KMS-11 (cell line): ENCODE data around the gene ID3.

Experiments used
- H2AFZ ChIP-seq: fragments of 200-600 bp; sonication (generic); 2 replicates; pipeline ENCODE4 v1.6.1; 2016; ENCODE audit warnings: antibody characterized with exemption, mixed run types, low read depth
- H3K27ac ChIP-seq: fragments of 200-600 bp; sonication (generic); 2 replicates; pipeline ENCODE4 v1.6.1; 2016; ENCODE audit warnings: mild to moderate bottlenecking, mixed run types
- H3K27me3 ChIP-seq: fragments of 200-600 bp; sonication (generic); 2 replicates; pipeline ENCODE4 v1.6.1; 2017; ENCODE audit warnings: mild to moderate bottlenecking, low read depth, mixed run types, moderate library complexity; ENCODE audit not compliant: insufficient read depth
- H3K36me3 ChIP-seq: fragments of 200-600 bp; sonication (generic); 2 replicates; pipeline ENCODE4 v1.6.1; 2017; ENCODE audit warnings: mild to moderate bottlenecking, mixed run types; ENCODE audit not compliant: insufficient read depth
- H3K4me1 ChIP-seq: fragments of 200-600 bp; sonication (generic); 2 replicates; pipeline ENCODE4 v1.6.1; 2016; ENCODE audit warnings: mild to moderate bottlenecking, low read depth, mixed run types; ENCODE audit not compliant: poor library complexity, severe bottlenecking
- H3K4me2 ChIP-seq: fragments of 200-600 bp; sonication (generic); 2 replicates; pipeline ENCODE4 v1.7.0; 2016; ENCODE audit warnings: mild to moderate bottlenecking, mixed run types
- H3K4me3 ChIP-seq: fragments of 200-600 bp; sonication (generic); IDR thresholded peaks from 2 replicates; pipeline ENCODE4 v1.6.1; 2017; ENCODE audit warnings: low read depth, low read length, mixed read lengths; ENCODE audit not compliant: insufficient read depth
- H3K79me2 ChIP-seq: fragments of 200-600 bp; sonication (generic); 2 replicates; pipeline ENCODE4 v1.6.1; 2016; ENCODE audit warnings: low read depth, mixed run types; ENCODE audit not compliant: insufficient read depth
- H3K9ac ChIP-seq: fragments of 200-600 bp; sonication (generic); 2 replicates; pipeline ENCODE4 v1.6.1; 2016; ENCODE audit warnings: mild to moderate bottlenecking, mixed run types
- H4K20me1 ChIP-seq: fragments of 200-600 bp; sonication (generic); 2 replicates; pipeline ENCODE4 v1.6.1; 2016; ENCODE audit warnings: mild to moderate bottlenecking, mixed run types; ENCODE audit not compliant: insufficient read depth
- TF ChIP-seq, protein P1 (sequence below): fragments of 200-600 bp; sonication (generic); conservative IDR thresholded peaks from 2 replicates; pipeline ENCODE4 v1.6.1; 2017; ENCODE audit warnings: low read depth, mild to moderate bottlenecking, antibody characterized with exemption, low read length, moderate library complexity, mixed read lengths

Gene ID3

DNA sequence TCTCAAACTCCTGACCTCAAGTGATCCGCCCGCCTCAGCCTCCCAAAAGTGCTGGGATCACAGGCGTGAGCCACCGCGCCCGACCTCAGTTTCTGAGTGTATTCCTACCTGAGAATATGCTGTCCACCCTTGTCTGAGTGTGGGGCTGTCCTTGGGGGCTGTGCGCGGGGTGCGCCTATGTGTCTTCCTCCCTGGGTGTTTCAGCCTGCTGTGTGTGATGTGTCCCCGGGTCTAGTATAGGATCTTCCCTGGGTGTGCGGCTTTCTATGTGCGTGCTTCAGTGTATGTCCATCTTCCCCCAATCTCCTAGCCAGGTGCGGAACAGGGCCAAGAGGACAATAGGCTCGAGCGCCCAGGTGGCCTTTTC lies 8.3 kb upstream of the ID3 start:
- H3K27me3 ChIP-seq: peaks cover 6% of the 10 kb centered on the region; the same call in 1 of the 2 replicates
- H4K20me1 ChIP-seq: no peaks in the 10 kb centered on the region
- TF ChIP-seq, protein P1, sequence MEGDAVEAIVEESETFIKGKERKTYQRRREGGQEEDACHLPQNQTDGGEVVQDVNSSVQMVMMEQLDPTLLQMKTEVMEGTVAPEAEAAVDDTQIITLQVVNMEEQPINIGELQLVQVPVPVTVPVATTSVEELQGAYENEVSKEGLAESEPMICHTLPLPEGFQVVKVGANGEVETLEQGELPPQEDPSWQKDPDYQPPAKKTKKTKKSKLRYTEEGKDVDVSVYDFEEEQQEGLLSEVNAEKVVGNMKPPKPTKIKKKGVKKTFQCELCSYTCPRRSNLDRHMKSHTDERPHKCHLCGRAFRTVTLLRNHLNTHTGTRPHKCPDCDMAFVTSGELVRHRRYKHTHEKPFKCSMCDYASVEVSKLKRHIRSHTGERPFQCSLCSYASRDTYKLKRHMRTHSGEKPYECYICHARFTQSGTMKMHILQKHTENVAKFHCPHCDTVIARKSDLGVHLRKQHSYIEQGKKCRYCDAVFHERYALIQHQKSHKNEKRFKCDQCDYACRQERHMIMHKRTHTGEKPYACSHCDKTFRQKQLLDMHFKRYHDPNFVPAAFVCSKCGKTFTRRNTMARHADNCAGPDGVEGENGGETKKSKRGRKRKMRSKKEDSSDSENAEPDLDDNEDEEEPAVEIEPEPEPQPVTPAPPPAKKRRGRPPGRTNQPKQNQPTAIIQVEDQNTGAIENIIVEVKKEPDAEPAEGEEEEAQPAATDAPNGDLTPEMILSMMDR: no peak
- H3K27ac ChIP-seq: no peak overlapping the region
- H3K4me2 ChIP-seq: no peak overlapping the region
- no peaks in the 10 kb centered on the region for H3K79me2 ChIP-seq
- H3K9ac ChIP-seq: no peak overlapping the region
- H3K4me1 ChIP-seq: peaks cover 7% of the 10 kb centered on the region
- H3K36me3 ChIP-seq: no peaks in the 10 kb centered on the region
- H3K4me3 ChIP-seq: no peak overlapping the region
- no peak overlapping the region for H2AFZ ChIP-seq

DNA sequence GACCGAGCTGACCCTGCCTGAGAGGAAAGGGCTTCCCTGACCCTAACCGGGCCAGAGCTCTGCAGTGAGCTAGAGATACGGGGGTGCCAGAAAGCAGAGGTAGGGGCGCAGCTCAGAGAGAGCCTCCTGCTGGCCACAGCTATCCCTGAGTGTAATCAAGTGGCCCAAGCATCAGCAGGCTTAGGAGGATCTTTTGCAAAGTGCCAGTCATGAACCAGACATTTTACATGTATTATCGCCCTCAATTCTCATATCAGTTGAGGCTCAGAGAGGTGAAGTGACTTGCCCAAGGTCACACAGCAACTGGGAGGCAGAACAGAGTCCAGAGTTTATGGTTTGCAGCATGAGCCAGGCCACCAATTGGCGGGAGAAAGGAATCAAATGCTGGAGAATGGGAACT lies 7.0 kb upstream of the ID3 start:
- H3K79me2 ChIP-seq: no peaks in the 10 kb centered on the region
- H3K4me1 ChIP-seq: peaks cover 8% of the 10 kb centered on the region
- H3K4me2 ChIP-seq: no peak overlapping the region
- H3K36me3 ChIP-seq: no peaks in the 10 kb centered on the region
- H3K27ac ChIP-seq: no peak overlapping the region
- H3K27me3 ChIP-seq: peaks cover 10% of the 10 kb centered on the region; the same call in 1 of the 2 replicates
- H2AFZ ChIP-seq: no peak overlapping the region
- no peak overlapping the region for H3K9ac ChIP-seq
- TF ChIP-seq, protein P1: no peak
- no peak overlapping the region for H3K4me3 ChIP-seq
- H4K20me1 ChIP-seq: no peaks in the 10 kb centered on the region

DNA sequence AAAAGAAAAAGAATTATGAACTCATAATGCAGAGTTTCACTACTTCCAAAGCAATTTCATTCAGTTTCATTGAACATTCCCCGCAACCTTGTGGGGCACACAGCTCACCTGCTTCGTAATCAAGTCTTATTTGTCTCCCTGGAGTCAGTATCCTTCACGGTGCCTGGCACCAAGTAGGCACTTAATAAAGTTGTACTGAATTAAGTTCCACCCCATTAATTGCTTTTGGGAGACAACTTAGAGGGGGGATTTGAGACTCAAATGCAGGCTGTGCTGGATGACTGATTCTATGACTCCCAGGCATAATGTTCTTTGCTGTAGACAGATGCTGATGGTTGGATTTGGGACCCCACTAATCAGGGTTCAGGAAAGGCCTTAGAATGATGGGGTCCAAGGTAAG lies 6.5 kb upstream of the ID3 start:
- Histone ChIP-seq H3K4me1 (peaks cover 8% of the 10 kb centered on the region), H3K9ac (no peak overlapping the region), H3K27ac (no peak overlapping the region)

DNA sequence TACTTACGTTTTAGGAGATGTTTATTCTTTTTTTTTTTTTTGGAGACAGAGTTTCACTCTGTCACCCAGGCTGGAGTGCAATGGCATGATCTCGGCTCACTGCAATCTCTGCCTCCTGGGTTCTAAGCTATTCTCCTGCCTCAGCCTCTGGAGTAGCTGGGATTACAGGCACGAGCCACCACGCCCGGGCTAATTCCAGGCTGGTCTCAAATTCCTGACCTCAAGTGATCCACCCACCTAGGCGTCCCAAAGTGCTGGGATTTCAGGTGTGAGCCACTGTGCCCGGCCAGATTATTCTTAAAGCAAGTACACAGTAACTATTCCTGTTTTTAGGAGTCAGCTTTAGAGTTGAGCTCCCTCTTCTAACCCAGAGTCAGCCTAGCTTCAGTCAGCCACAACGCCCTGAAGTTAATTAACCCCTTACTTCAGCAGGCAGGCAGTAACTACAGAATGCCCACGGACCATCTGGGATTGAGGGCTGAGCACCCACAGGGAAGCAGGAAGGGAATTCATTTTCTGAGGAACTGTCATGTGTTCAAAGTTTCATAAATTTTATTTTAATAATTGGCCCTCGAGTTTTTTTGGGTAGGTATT lies 5.3 kb upstream of the ID3 start:
- H2AFZ ChIP-seq: no peak overlapping the region
- no peak overlapping the region for H3K27ac ChIP-seq

More for the DNA sequence above, 6.5 kb upstream of the ID3 start:
- no peaks in the 10 kb centered on the region for H3K79me2 ChIP-seq
- H3K36me3 ChIP-seq: no peaks in the 10 kb centered on the region
- TF ChIP-seq, protein P1: no peak
- no peak overlapping the region for H2AFZ ChIP-seq
- no peak overlapping the region for H3K4me3 ChIP-seq
- H4K20me1 ChIP-seq: no peaks in the 10 kb centered on the region
- no peak overlapping the region for H3K4me2 ChIP-seq
- H3K27me3 ChIP-seq: peaks cover 10% of the 10 kb centered on the region; the same call in 1 of the 2 replicates

More for the DNA sequence above, 5.3 kb upstream of the ID3 start:
- H3K27me3 ChIP-seq: peaks cover 10% of the 10 kb centered on the region; the same call in 1 of the 2 replicates
- TF ChIP-seq, protein P1: no peak
- no peak overlapping the region for H3K9ac ChIP-seq
- peaks cover 16% of the 10 kb centered on the region for H3K4me1 ChIP-seq
- H3K4me3 ChIP-seq: no peak overlapping the region
- no peaks in the 10 kb centered on the region for H3K79me2 ChIP-seq
- H3K4me2 ChIP-seq: no peak overlapping the region
- no peaks in the 10 kb centered on the region for H3K36me3 ChIP-seq
- no peaks in the 10 kb centered on the region for H4K20me1 ChIP-seq
